T47D (cell line): ENCODE measurements around the gene DEK.
A peak's percentile ranks its signal among the peaks of the same experiment; 100 is the strongest.

Source experiments
- DNase-seq, 2 experiments: peaks; one replicate each; pipeline versions ENCODE4 v3.0.0 to v3.0.0-alpha.2; 2011 to 2012; ENCODE audit warnings: low read depth in 1 of 2, low spot score in 1 of 2
- JUND ChIP-seq: IDR thresholded peaks from 2 replicates; pipeline ENCODE4 v1.6.1; 2012; ENCODE audit warnings: low read depth
- in situ Hi-C: cut with HindIII; loops from 2 replicates; pipeline ENCODE4 v1.10.0; 2016; ENCODE audit warnings: low sequenced_read_pairs, low pct_unique_long_range_greater_than_20kb

DEK gene

DNA sequence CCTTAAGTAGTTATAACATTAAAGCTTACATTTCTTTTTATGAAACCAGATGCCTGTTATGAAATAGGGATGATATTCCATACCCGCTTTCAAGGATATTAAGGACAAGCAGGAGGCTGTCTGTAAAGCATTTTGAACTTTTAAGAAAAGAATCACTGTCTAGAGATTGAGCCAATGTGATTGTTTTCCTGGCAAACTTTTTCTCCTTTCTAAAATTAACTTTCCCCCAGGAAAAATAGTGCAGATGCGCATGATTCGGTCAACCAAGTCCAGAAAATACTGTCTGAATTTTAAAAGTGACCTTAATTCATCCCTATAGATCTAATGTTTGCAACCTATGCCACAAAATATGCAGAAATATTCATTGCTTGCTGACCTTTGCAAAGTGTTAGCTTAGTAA lies 15.1 kb upstream of the DEK start:
- in situ Hi-C loops = no loop called here
- DNase-seq = no peak
- no peak for TF ChIP-seq JUND

DNA sequence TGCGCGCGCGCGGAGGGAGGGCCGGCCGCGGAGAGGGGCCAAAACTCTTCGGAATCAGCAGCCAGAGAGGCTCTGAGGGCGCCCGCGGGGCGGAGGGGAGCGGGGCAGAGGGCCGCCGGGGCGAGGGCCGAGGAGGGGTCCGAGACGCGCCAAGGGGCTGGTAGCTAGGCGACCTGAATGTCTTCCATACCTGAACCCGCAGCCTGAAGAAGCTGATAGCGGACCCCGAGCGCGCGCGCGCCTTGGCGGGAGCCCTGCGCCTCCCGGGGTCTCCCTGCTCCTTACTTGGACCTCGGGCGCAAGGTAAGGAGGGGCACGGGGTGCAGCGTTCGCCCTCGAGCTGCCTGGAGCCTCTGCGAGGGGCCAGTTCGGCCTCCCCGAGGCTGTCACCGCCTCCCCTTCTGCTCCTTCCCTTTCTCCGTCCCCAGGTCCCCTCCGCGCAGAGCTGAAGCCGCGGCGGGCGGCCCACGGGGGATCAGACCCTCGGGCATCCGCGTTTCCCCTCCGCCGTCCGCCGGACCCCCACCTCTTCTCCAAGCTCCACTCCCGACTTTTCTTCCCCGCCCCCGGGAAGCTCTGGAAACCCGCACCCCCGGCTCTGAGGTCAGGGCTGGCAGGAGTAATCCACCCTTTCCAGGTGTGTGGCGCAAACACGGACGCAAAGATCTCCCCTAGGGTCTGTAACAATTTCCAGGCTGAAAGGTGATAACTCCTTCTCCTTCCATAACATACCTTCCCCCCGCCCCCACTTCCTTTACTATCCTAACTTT lies 13.1 kb upstream of the DEK start:
- in situ Hi-C loops = no loop called here
- DNase-seq = no peak
- no peak for TF ChIP-seq JUND

DNA sequence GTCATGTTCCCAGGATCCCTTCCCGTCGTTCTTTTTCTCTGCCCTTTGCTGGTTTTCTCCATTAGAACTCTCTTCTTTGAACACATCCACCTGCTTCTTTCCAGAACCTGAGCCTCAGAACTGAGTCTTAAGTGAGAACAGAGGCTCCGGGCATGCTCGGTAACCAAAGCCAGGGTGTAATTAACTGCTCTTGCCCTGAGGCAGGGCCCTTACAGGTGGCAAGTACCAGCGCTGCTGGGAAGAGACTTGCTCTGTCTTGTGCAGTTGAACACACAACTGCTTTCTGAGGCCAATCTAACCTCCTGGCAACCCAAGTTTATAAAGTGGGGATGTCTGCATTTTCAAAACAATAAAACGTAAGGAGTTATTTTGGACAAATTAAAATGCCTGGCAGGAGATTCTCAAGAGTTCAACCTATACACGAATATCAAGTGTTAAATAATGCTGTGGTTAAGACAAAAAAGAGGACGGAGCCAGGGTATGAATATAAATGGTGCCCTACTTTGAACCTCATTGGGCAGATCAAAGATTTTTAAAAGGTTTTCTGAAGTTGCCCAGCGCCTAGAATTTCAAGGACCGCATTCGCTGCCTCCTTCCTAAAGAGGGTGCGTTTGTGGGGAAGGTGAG lies 12.4 kb upstream of the DEK start:
- DNase-seq = peak in 1 of 2 experiments; percentile 59
- TF ChIP-seq JUND = no peak
- in situ Hi-C loops = no loop called here

GRCh38 chr6:18270216-18270615 lies 5.9 kb upstream of the DEK start:
- in situ Hi-C loops = no loop called here
- TF ChIP-seq JUND = no peak
- DNase-seq = no peak

GRCh38 chr6:18269717-18270116 lies 5.4 kb upstream of the DEK start:
- in situ Hi-C loops = no loop called here
- DNase-seq = no peak
- TF ChIP-seq JUND = no peak

- TF ChIP-seq JUND = no peak
- DNase-seq = peak in 1 of 2 experiments; percentile 31
- in situ Hi-C loops = no loop called here
Observed at GRCh38 chr6:18269253-18269652, 4.9 kb upstream of the DEK start.

DNA sequence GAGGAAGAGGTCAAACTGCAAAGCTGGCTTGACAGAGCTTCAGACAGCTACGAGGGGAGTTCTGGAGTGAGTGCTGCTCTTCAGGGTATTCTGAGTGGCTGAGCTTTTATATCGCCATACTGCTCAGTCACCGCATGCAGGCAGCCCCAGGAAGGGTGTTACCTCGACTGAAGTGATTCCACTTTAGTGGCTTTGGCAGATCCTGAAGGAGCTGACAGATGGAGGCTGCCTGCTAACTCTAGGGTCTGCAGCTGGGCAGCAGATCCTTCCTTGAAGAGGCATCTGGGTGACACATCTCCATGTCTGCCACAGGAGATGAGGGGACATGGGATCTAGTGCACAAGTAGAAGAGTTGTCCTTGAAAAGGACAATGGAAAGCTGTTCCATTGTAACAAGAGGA lies 3.7 kb upstream of the DEK start:
- TF ChIP-seq JUND = no peak
- DNase-seq = no peak
- in situ Hi-C loops = no loop called here

- no peak for DNase-seq
- no peak for TF ChIP-seq JUND
- in situ Hi-C loops = no loop called here
Observed at GRCh38 chr6:18266523-18266912, 2.2 kb upstream of the DEK start.

GRCh38 chr6:18265787-18266522 lies 1.6 kb upstream of the DEK start:
- no peak for DNase-seq
- TF ChIP-seq JUND = no peak
- in situ Hi-C loops = no loop called here

GRCh38 chr6:18264923-18265377 lies 620 bp upstream of the DEK start:
- DNase-seq = no peak
- in situ Hi-C loops = no loop called here
- TF ChIP-seq JUND = no peak

DNA sequence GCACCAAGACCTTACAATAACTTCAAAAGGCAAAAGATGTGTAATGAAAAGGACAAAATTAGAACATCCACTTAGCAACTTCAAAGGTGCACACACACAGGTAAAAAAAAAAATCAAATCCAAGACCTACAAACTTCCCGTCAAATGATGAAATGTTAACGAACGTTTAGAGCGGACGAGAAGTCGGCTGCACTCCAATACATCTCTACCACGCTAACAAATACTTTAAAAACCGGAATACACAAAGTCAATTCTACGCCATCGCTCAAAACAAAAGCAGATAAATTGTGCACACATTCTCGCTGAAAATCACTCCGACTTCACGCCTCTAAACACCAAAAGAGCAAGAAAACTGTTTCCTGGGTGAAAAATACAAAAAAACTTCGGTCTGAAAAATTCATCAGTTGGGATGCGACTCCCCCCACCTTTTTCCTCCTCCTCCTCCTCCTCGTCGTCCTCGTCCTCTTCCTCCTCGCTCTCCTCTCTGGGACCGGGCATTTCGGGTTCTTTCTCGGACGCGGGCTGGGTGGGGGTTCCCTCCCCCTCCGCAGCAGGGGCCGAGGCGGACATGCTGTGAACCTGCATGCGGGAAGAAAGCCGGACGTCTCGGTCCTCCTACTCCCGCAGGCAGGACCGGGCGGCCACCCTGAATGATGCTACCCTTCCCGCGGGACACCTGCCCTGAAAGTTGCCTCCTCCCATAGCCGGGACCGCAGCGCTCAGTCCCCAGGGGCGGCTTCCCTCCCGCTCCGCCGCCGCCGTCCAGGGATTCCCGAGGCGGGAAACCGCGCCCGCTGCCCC lies 712 bp downstream of the DEK start:
- DNase-seq = peak in 1 of 2 experiments; percentile 37
- no peak for TF ChIP-seq JUND
- in situ Hi-C loops = no loop called here

GRCh38 chr6:18262702-18263417 lies 1.5 kb downstream of the DEK start:
- in situ Hi-C loops = no loop called here
- no peak for TF ChIP-seq JUND
- peak in 1 of 2 experiments; percentile 30 for DNase-seq
